Bone marrow (tissue), 2 donors: ENCODE measurements around the gene HK1.
A peak's percentile ranks its signal among the peaks of the same experiment; 100 is the strongest.
"Not testable (repeated sequence)": the region's sequence is repeated elsewhere in the genome, so short reads cannot be mapped to it uniquely, and the experiment has no call there.

Experiments used
- DNase-seq, 2 donors: peaks; one replicate each; lab custom pipeline; 2025; lab: John Stamatoyannopoulos, UW

The HK1 gene

GRCh38 chr10:69328380-69328735 is 50.1 kb downstream of the HK1 start:
- DNase-seq: no peak

GRCh38 chr10:69328888-69329287 is 50.6 kb downstream of the HK1 start:
- not testable (repeated sequence) for DNase-seq

GRCh38 chr10:69329721-69330178 is 51.5 kb downstream of the HK1 start:
- no peak for DNase-seq

GRCh38 chr10:69331161-69331560 is 52.9 kb downstream of the HK1 start:
- no peak for DNase-seq

- no peak for DNase-seq
Observed at GRCh38 chr10:69332278-69333010, 54.1 kb downstream of the HK1 start.

- DNase-seq: no peak
Observed at GRCh38 chr10:69333205-69333604, 54.9 kb downstream of the HK1 start.

- DNase-seq: not testable (repeated sequence)
Observed at GRCh38 chr10:69333865-69334301, 55.6 kb downstream of the HK1 start.

GRCh38 chr10:69334302-69335062 is 56.2 kb downstream of the HK1 start:
- DNase-seq: no peak

GRCh38 chr10:69335063-69335587 is 56.8 kb downstream of the HK1 start:
- peak in 1 of 2 donors; percentile 69 for DNase-seq

GRCh38 chr10:69335613-69336012 is 57.3 kb downstream of the HK1 start:
- no peak for DNase-seq

GRCh38 chr10:69336952-69337295 is 58.6 kb downstream of the HK1 start:
- DNase-seq: no peak

- DNase-seq: peak; percentile 33 to 88
Observed at GRCh38 chr10:69337296-69338132, 59.2 kb downstream of the HK1 start.

- DNase-seq: no peak
Observed at GRCh38 chr10:69338133-69338456, 59.8 kb downstream of the HK1 start.

GRCh38 chr10:69338547-69339450 is 60.5 kb downstream of the HK1 start:
- no peak for DNase-seq

GRCh38 chr10:69340695-69341094 is 62.4 kb downstream of the HK1 start:
- no peak for DNase-seq

- DNase-seq: no peak
Observed at GRCh38 chr10:69343905-69344304, 65.6 kb downstream of the HK1 start.

- DNase-seq: peak in 1 of 2 donors; percentile 17
Observed at GRCh38 chr10:69344591-69345252, 66.4 kb downstream of the HK1 start.

- DNase-seq: no peak
Observed at GRCh38 chr10:69345402-69345801, 67.1 kb downstream of the HK1 start.

- DNase-seq: no peak
Observed at GRCh38 chr10:69345890-69346474, 67.7 kb downstream of the HK1 start.

- DNase-seq: no peak
Observed at GRCh38 chr10:69346776-69347175, 68.5 kb downstream of the HK1 start.
